ENCODE results near the gene HSPG2. TPM values are rescaled to one million over a fixed set of nuclear protein-coding genes. Genes with fewer than 3 reads are reported as not detected.
"Not testable (repeated sequence)": the region's sequence is repeated elsewhere in the genome, so short reads cannot be mapped to it uniquely, and the experiment has no call there.

Gene HSPG2
- total and polyA plus RNA-seq, 8 donors: 150 to 434 (median 196) TPM

GRCh38 chr1:21828506-21829210 lies 108.5 kb downstream of the HSPG2 start:
- no peak overlapping the region for H3K27ac ChIP-seq
- DNase-seq: no peak

GRCh38 chr1:21828075-21828474 lies 109.0 kb downstream of the HSPG2 start:
- intact Hi-C loops (cut with DNase I): no loop called here
- ATAC-seq (no peak), DNase-seq (no peak)
- H3K9me3 ChIP-seq: no peaks in the 10 kb centered on the region
- TF ChIP-seq, protein P1, sequence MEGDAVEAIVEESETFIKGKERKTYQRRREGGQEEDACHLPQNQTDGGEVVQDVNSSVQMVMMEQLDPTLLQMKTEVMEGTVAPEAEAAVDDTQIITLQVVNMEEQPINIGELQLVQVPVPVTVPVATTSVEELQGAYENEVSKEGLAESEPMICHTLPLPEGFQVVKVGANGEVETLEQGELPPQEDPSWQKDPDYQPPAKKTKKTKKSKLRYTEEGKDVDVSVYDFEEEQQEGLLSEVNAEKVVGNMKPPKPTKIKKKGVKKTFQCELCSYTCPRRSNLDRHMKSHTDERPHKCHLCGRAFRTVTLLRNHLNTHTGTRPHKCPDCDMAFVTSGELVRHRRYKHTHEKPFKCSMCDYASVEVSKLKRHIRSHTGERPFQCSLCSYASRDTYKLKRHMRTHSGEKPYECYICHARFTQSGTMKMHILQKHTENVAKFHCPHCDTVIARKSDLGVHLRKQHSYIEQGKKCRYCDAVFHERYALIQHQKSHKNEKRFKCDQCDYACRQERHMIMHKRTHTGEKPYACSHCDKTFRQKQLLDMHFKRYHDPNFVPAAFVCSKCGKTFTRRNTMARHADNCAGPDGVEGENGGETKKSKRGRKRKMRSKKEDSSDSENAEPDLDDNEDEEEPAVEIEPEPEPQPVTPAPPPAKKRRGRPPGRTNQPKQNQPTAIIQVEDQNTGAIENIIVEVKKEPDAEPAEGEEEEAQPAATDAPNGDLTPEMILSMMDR (IDR thresholded peaks at IDR 0.05): no peak
- H3K4me3 ChIP-seq: no peak overlapping the region
- H3K27ac ChIP-seq: no peak overlapping the region
- no peaks in the 10 kb centered on the region for H3K27me3 ChIP-seq
- H3K36me3 ChIP-seq: peaks cover 0 to 95% of the 10 kb centered on the region in 2 donors
- no peaks in the 10 kb centered on the region for H3K4me1 ChIP-seq

More at GRCh38 chr1:21828506-21829210, 108.5 kb downstream of the HSPG2 start:
- Histone ChIP-seq H3K4me1 (no peaks in the 10 kb centered on the region), H3K4me3 (no peak overlapping the region), H3K27me3 (no peaks in the 10 kb centered on the region), H3K36me3 (peaks cover 0 to 95% of the 10 kb centered on the region in 2 donors), H3K9me3 (peaks cover 0 to 3% of the 10 kb centered on the region in 2 donors)
- TF ChIP-seq, protein P1 (IDR thresholded peaks at IDR 0.05): no peak
- ATAC-seq: no peak
- intact Hi-C loops (cut with DNase I): no loop called here

- DNase-seq (no peak), ATAC-seq (no peak)
- intact Hi-C loops (cut with DNase I): no loop called here
- Histone ChIP-seq H3K36me3 (peaks cover 0 to 95% of the 10 kb centered on the region in 2 donors), H3K4me1 (no peaks in the 10 kb centered on the region), H3K9me3 (no peaks in the 10 kb centered on the region), H3K4me3 (no peak overlapping the region), H3K27me3 (no peaks in the 10 kb centered on the region), H3K27ac (no peak overlapping the region)
- TF ChIP-seq, protein P1 (IDR thresholded peaks at IDR 0.05): no peak
Observed at GRCh38 chr1:21827141-21827679, 109.9 kb downstream of the HSPG2 start.

- H3K27me3 ChIP-seq; H3K4me1 ChIP-seq; ATAC-seq; H3K9me3 ChIP-seq; intact Hi-C loops (cut with DNase I); H3K4me3 ChIP-seq; H3K27ac ChIP-seq; DNase-seq: not testable (repeated sequence)
- peaks cover 0 to 95% of the 10 kb centered on the region in 2 donors for H3K36me3 ChIP-seq
Observed at GRCh38 chr1:21826694-21827093, 110.4 kb downstream of the HSPG2 start.

DNA sequence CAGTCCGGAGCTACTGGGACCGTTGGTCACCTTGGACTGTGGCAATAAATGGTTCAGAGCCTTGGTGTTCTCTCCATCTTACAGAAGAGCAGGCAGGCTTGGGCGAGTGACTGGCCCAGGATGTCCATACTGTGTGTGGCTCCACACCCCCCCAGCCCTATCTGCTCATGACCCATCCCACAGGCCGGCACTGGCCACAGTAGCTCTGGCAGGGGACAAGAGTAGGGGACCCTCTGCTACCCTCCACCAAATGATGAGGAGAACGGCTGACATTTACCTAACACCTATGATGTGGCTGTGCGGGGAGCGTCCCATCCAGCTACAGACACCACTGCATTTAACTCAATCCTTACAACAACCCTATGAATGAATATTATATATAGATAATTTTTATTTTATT lies 111.7 kb downstream of the HSPG2 start:
- no peaks in the 10 kb centered on the region for H3K9me3 ChIP-seq
- no peak for DNase-seq
- peaks cover 0 to 92% of the 10 kb centered on the region in 2 donors for H3K36me3 ChIP-seq
- TF ChIP-seq, protein P1 (IDR thresholded peaks at IDR 0.05): no peak
- H3K4me3 ChIP-seq: no peak overlapping the region
- no peaks in the 10 kb centered on the region for H3K27me3 ChIP-seq
- no peaks in the 10 kb centered on the region for H3K4me1 ChIP-seq
- intact Hi-C loops (cut with DNase I): no loop called here
- no peak for ATAC-seq
- H3K27ac ChIP-seq: no peak overlapping the region

Measured in left lung (tissue), 10 donors.